ENCODE measurements around the gene GATAD2A.

GRCh38 chr19:19458110-19458816 lies 52.8 kb downstream of the GATAD2A start:
- TF ChIP-seq CTCF (IDR thresholded peaks at IDR 0.05): no peak
- TF ChIP-seq REST (IDR thresholded peaks at IDR 0.05; ENCODE audit: insufficient read depth in 1 of 2, low read depth in 2 of 2, low read length in 1 of 2): no peak
- TF ChIP-seq SIN3A (IDR thresholded peaks at IDR 0.05; ENCODE audit: borderline replicate concordance, insufficient read depth, low read depth, low read length): no peak

Measured in Panc1 (cell line).